Erythroblast (primary cell): ENCODE measurements around the gene MYO16.

Source experiments
- GATA1 ChIP-seq: IDR thresholded peaks from 2 replicates; pipeline ENCODE4 v1.6.1; 2011; ENCODE audit warnings: low read depth, mild to moderate bottlenecking, control low read depth, low read length, moderate library complexity
- POLR2A ChIP-seq: IDR thresholded peaks from 2 replicates; pipeline ENCODE4 v1.6.1; 2011; ENCODE audit warnings: mild to moderate bottlenecking, low read length

GRCh38 chr13:108624108-108624507 is 5.3 kb upstream of the MYO16 start:
- no peak for TF ChIP-seq POLR2A
- TF ChIP-seq GATA1 = no peak
